ENCODE measurements around the gene XRCC3. TPM values are rescaled to one million over a fixed set of nuclear protein-coding genes. Genes with fewer than 3 reads are reported as not detected.

Gene XRCC3
- total RNA-seq, 2 donors from 2014 or later, result 39.2 to 42.6 TPM

GRCh38 chr14:103657471-103657870 lies 57.8 kb downstream of the XRCC3 start:
- WGBS, 2 experiments (ENCODE audit: insufficient coverage in 1 of 2, insufficient read length in 1 of 2), result 94 to 98% methylated on average over 11 to 13 of the region's 13 CpGs
- no peak for DNase-seq
- Mint-ChIP-seq H3K9me3 (no peaks in the 10 kb centered on the region), H3K4me1 (no peaks in the 10 kb centered on the region), H3K4me3 (no peak overlapping the region), H3K27ac (no peak overlapping the region), H3K27me3 (ENCODE audit: insufficient read depth) (no peaks in the 10 kb centered on the region), H3K36me3 (ENCODE audit: low read depth) (peaks cover 63% of the 10 kb centered on the region)
- TF ChIP-seq CTCF (conservative IDR thresholded peaks at IDR 0.05), result no peak
- Histone ChIP-seq H3K4me3 (ENCODE audit: low read length) (no peak overlapping the region), H3K36me3 (ENCODE audit: control insufficient read depth, insufficient read depth, low read length) (peaks cover 78% of the 10 kb centered on the region), H3K4me1 (ENCODE audit: control insufficient read depth, insufficient read depth, low read length) (no peaks in the 10 kb centered on the region), H3K9me3 (ENCODE audit: control insufficient read depth, low read length) (no peaks in the 10 kb centered on the region), H3K27ac (ENCODE audit: low read depth, low read length) (no peak overlapping the region), H3K9ac (ENCODE audit: extremely low read depth, low read length, poor library complexity, severe bottlenecking) (no peak overlapping the region), H3K27me3 (ENCODE audit: control insufficient read depth, insufficient read depth, low read length, poor library complexity, severe bottlenecking) (no peaks in the 10 kb centered on the region)

- no peaks in the 10 kb centered on the region for H3K9me3 ChIP-seq (ENCODE audit: control insufficient read depth, low read length)
- Mint-ChIP-seq H3K36me3 (ENCODE audit: low read depth) (peaks cover 57% of the 10 kb centered on the region), H3K4me3 (no peak overlapping the region), H3K27me3 (ENCODE audit: insufficient read depth) (no peaks in the 10 kb centered on the region), H3K4me1 (no peaks in the 10 kb centered on the region), H3K9me3 (no peaks in the 10 kb centered on the region), H3K27ac (no peak overlapping the region)
- DNase-seq, result no peak
- H3K27me3 ChIP-seq (ENCODE audit: control insufficient read depth, insufficient read depth, low read length, poor library complexity, severe bottlenecking), result no peaks in the 10 kb centered on the region
- H3K4me1 ChIP-seq (ENCODE audit: control insufficient read depth, insufficient read depth, low read length), result no peaks in the 10 kb centered on the region
- no peak overlapping the region for H3K4me3 ChIP-seq (ENCODE audit: low read length)
- H3K27ac ChIP-seq (ENCODE audit: low read depth, low read length), result no peak overlapping the region
- H3K36me3 ChIP-seq (ENCODE audit: control insufficient read depth, insufficient read depth, low read length), result peaks cover 71% of the 10 kb centered on the region
- TF ChIP-seq CTCF (conservative IDR thresholded peaks at IDR 0.05), result no peak
- H3K9ac ChIP-seq (ENCODE audit: extremely low read depth, low read length, poor library complexity, severe bottlenecking), result no peak overlapping the region
- WGBS, 2 experiments (ENCODE audit: insufficient coverage in 1 of 2, insufficient read length in 1 of 2), result 100% methylated on average over 1 of the region's 1 CpG
These were observed 58.5 kb downstream of the XRCC3 start for GRCh38 chr14:103656756-103657133.

GRCh38 chr14:103656031-103656755 lies 59.1 kb downstream of the XRCC3 start:
- TF ChIP-seq CTCF (conservative IDR thresholded peaks at IDR 0.05), result no peak

More at GRCh38 chr14:103656031-103656755, 59.1 kb downstream of the XRCC3 start:
- H3K27me3 ChIP-seq (ENCODE audit: control insufficient read depth, insufficient read depth, low read length, poor library complexity, severe bottlenecking), result no peaks in the 10 kb centered on the region
- peaks cover 69% of the 10 kb centered on the region for H3K36me3 ChIP-seq (ENCODE audit: control insufficient read depth, insufficient read depth, low read length)
- 99 to 100% methylated on average over 2 to 4 of the region's 4 CpGs for WGBS, 2 experiments (ENCODE audit: insufficient coverage in 1 of 2, insufficient read length in 1 of 2)
- H3K4me3 Mint-ChIP-seq, result no peak overlapping the region
- no peaks in the 10 kb centered on the region for H3K9me3 ChIP-seq (ENCODE audit: control insufficient read depth, low read length)
- H3K4me1 Mint-ChIP-seq, result no peaks in the 10 kb centered on the region
- H3K27me3 Mint-ChIP-seq (ENCODE audit: insufficient read depth), result no peaks in the 10 kb centered on the region
- H3K4me1 ChIP-seq (ENCODE audit: control insufficient read depth, insufficient read depth, low read length), result no peaks in the 10 kb centered on the region
- no peak for DNase-seq
- H3K36me3 Mint-ChIP-seq (ENCODE audit: low read depth), result peaks cover 51% of the 10 kb centered on the region
- H3K27ac Mint-ChIP-seq, result no peak overlapping the region
- H3K9me3 Mint-ChIP-seq, result no peaks in the 10 kb centered on the region
- no peak overlapping the region for H3K4me3 ChIP-seq (ENCODE audit: low read length)
- H3K27ac ChIP-seq (ENCODE audit: low read depth, low read length), result no peak overlapping the region
- no peak overlapping the region for H3K9ac ChIP-seq (ENCODE audit: extremely low read depth, low read length, poor library complexity, severe bottlenecking)
